Activated naive CD8-positive, alpha-beta T cell treated with anti-CD3 and anti-CD28 coated beads, Interleukin-2, amount 10 ng/mL, durations not matched to agents 7 days and 5 days (primary cell): ENCODE measurements around the gene ZGLP1. TPM values are rescaled to one million over a fixed set of nuclear protein-coding genes. Genes with fewer than 3 reads are reported as not detected.
"Not testable (repeated sequence)": the region's sequence is repeated elsewhere in the genome, so short reads cannot be mapped to it uniquely, and the experiment has no call there.

ENCODE experiments used
- ATAC-seq: fragments of 150-1000 bp; cut with Tn5 transposase; one replicate; pipeline ENCODE4 v1.10.0; 2021; ENCODE audit warnings: low read depth, moderate library complexity
- POLR2A ChIA-PET: fragments of 350-600 bp; sonication (Branson Sonifier 250); formaldehyde crosslinking; loops from one replicate; lab custom pipeline; 2021; ENCODE audit warnings: antibody characterized with exemption; lab: Charles Lee
- DNase-seq: peaks from one replicate; pipeline ENCODE4 v3.0.0; 2021
- H3K27ac Mint-ChIP-seq: one replicate; pipeline ENCODE4 v1.8.0; 2022; ENCODE audit warnings: mild to moderate bottlenecking, mixed read lengths
- H3K27me3 Mint-ChIP-seq: one replicate; pipeline ENCODE4 v1.8.0; 2022; ENCODE audit warnings: mild to moderate bottlenecking, moderate library complexity, mixed read lengths
- H3K36me3 Mint-ChIP-seq: one replicate; pipeline ENCODE4 v1.8.0; 2021; ENCODE audit warnings: mild to moderate bottlenecking, mixed read lengths
- H3K4me1 Mint-ChIP-seq: one replicate; pipeline ENCODE4 v1.8.0; 2021; ENCODE audit warnings: mixed read lengths
- H3K4me3 Mint-ChIP-seq: one replicate; pipeline ENCODE4 v1.8.0; 2022; ENCODE audit warnings: mild to moderate bottlenecking, moderate library complexity, mixed read lengths
- H3K9me3 Mint-ChIP-seq: one replicate; pipeline ENCODE4 v1.8.0; 2021; ENCODE audit warnings: mixed read lengths
- total RNA-seq, 2 experiments: library from RNA; stranded (reverse); gene quantifications; one replicate each; pipeline ENCODE4 v1.2.3, GENCODE V29; 2021

The ZGLP1 gene
- total RNA-seq, 2 experiments from 2014 or later, result 3.9 to 5.0 TPM

DNA sequence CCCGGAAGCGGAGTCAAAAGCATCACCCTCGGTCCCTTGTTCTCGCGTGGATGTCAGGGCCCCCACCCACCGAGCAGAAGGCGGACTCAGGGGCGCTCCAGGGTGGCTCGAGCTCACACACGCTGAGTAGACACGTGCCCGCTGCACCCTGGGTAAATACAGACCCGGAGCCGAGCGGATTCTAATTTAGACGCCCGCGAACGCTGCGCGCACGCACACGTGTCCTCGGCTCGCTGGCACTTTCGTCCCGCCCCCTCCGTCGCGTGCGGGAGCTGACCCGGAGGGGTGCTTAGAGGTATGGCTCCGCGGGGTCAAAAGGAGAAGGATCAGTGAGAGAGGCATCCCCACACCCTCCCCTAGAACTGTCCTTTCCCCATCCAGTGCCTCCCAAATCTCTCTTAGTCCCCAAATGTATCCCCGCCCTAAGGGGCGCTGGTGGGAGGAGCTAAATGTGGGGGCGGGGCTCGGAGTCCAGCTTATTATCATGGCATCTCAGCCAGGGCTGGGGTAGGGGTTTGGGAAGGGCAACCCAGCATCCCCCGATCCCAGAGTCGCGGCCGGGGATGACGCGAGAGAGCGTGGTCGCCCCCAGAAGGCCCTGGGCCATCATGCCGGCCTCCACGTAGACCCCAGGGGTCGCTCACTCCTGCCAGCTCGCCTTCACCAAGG, 20.3 kb downstream of the ZGLP1 start:
- Mint-ChIP-seq H3K9me3 (peaks cover 3% of the 10 kb centered on the region), H3K27me3 (peaks cover 62% of the 10 kb centered on the region), H3K36me3 (peaks cover 16% of the 10 kb centered on the region), H3K4me3 (peak overlapping the region; percentile 77), H3K4me1 (peaks cover 54% of the 10 kb centered on the region), H3K27ac (no peak overlapping the region)
- POLR2A ChIA-PET, result interaction anchor here (0.6 to 5.0 kb wide), 8 partner anchors 11 to 131 kb away, joined by 3 to 60 read pairs (median 4); partner anchors contain the start of genes ICAM1 and RAVER1
- peak; percentile 28 for ATAC-seq
- peak; percentile 72 for DNase-seq

DNA sequence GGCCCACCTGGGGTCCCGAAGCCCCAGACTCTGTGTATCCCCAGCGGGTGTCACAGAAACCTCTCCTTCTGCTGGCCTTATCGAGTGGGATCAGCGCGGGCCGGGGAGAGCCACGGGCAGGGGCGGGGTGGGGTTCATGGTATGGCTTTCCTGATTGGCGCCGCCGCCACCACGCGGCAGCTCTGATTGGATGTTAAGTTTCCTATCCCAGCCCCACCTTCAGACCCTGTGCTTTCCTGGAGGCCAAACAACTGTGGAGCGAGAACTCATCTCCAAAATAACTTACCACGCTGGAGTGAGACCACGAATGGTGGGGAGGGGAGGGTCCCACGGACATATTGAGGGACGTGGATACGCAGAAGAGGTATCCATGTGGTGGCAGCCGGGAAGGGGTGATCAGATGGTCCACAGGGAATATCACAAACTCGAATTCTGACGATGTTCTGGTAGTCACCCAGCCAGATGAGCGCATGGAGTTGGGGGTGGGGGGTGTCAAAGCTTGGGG, 20.9 kb downstream of the ZGLP1 start:
- Mint-ChIP-seq H3K4me1 (peaks cover 54% of the 10 kb centered on the region), H3K9me3 (peaks cover 3% of the 10 kb centered on the region), H3K27me3 (peaks cover 57% of the 10 kb centered on the region), H3K27ac (peak overlapping the region; percentile 62), H3K36me3 (peaks cover 21% of the 10 kb centered on the region), H3K4me3 (peak overlapping the region; percentile 77)
- DNase-seq, result no peak
- POLR2A ChIA-PET, result interaction anchor here (0.6 to 5.0 kb wide), 5 partner anchors 11 to 132 kb away, joined by 3 to 60 read pairs (median 4); partner anchors contain the start of genes ICAM1 and RAVER1
- ATAC-seq, result no peak

DNA sequence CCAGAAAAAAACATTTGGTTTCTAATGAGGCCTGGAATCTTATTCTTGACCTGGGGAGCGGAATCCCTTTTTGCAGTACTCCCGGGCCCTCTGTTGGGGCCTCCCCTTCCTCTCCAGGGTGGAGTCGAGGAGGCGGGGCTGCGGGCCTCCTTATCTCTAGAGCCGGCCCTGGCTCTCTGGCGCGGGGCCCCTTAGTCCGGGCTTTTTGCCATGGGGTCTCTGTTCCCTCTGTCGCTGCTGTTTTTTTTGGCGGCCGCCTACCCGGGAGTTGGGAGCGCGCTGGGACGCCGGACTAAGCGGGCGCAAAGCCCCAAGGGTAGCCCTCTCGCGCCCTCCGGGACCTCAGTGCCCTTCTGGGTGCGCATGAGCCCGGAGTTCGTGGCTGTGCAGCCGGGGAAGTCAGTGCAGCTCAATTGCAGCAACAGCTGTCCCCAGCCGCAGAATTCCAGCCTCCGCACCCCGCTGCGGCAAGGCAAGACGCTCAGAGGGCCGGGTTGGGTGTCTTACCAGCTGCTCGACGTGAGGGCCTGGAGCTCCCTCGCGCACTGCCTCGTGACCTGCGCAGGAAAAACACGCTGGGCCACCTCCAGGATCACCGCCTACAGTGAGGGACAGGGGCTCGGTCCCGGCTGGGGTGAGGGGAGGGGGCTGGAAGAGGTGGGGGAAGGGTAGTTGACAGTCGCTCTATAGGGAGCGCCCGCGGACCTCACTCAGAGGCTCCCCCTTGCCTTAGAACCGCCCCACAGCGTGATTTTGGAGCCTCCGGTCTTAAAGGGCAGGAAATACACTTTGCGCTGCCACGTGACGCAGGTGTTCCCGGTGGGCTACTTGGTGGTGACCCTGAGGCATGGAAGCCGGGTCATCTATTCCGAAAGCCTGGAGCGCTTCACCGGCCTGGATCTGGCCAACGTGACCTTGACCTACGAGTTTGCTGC, 22.5 kb downstream of the ZGLP1 start, which contains the start of gene ICAM4:
ICAM4 (plus strand) TSS at position 153 of the 935 bp plus-strand sequence; CDS start at position 211, 58 bp downstream.
- no peaks in the 10 kb centered on the region for H3K9me3 Mint-ChIP-seq
- peak; percentile 65 for ATAC-seq
- DNase-seq, result peak; percentile 72
- peak within 1 kb of the TSS; percentile 75 for H3K4me3 Mint-ChIP-seq
- H3K36me3 Mint-ChIP-seq, result peaks cover 18% of the 10 kb centered on the region
- peaks cover 41% of the 10 kb centered on the region for H3K27me3 Mint-ChIP-seq
- H3K27ac Mint-ChIP-seq, result peak within 1 kb of the TSS; percentile 42
- peaks cover 47% of the 10 kb centered on the region for H3K4me1 Mint-ChIP-seq
- POLR2A ChIA-PET, result interaction anchor here (0.7 to 3.1 kb wide), 6 partner anchors 9 to 131 kb away, joined by 3 to 49 read pairs (median 4); partner anchors contain the start of genes ICAM1 and RAVER1

DNA sequence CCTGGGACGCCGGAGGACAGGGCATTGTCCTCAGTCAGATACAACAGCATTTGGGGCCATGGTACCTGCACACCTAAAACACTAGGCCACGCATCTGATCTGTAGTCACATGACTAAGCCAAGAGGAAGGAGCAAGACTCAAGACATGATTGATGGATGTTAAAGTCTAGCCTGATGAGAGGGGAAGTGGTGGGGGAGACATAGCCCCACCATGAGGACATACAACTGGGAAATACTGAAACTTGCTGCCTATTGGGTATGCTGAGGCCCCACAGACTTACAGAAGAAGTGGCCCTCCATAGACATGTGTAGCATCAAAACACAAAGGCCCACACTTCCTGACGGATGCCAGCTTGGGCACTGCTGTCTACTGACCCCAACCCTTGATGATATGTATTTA, 24.2 kb downstream of the ZGLP1 start:
- Mint-ChIP-seq H3K4me1 (peaks cover 36% of the 10 kb centered on the region), H3K9me3 (no peaks in the 10 kb centered on the region), H3K4me3 (no peak overlapping the region), H3K27ac (peak overlapping the region; percentile 5), H3K27me3 (peaks cover 24% of the 10 kb centered on the region), H3K36me3 (peaks cover 19% of the 10 kb centered on the region)
- no peak for DNase-seq
- no peak for ATAC-seq
- POLR2A ChIA-PET, result interaction anchor here (0.5 to 3.1 kb wide), 3 partner anchors 9 to 95 kb away, joined by 3 to 49 read pairs (median 4); partner anchors contain the start of genes ICAM1 and TYK2

DNA sequence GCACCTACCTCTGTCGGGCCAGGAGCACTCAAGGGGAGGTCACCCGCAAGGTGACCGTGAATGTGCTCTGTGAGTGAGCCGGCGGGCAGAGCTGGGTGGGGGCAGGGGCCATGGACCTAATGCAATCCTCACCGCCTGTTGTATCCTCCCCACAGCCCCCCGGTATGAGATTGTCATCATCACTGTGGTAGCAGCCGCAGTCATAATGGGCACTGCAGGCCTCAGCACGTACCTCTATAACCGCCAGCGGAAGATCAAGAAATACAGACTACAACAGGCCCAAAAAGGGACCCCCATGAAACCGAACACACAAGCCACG, 24.7 kb downstream of the ZGLP1 start:
- Mint-ChIP-seq H3K4me1 (peaks cover 35% of the 10 kb centered on the region), H3K27me3 (peaks cover 20% of the 10 kb centered on the region), H3K9me3 (no peaks in the 10 kb centered on the region), H3K36me3 (peaks cover 19% of the 10 kb centered on the region), H3K27ac (no peak overlapping the region), H3K4me3 (no peak overlapping the region)
- DNase-seq (no peak), ATAC-seq (no peak)
- POLR2A ChIA-PET, result interaction anchor here (1.4 to 3.1 kb wide), 3 partner anchors 14 to 95 kb away, joined by 4 to 49 read pairs (median 7); partner anchors contain the start of genes ICAM1 and TYK2

DNA sequence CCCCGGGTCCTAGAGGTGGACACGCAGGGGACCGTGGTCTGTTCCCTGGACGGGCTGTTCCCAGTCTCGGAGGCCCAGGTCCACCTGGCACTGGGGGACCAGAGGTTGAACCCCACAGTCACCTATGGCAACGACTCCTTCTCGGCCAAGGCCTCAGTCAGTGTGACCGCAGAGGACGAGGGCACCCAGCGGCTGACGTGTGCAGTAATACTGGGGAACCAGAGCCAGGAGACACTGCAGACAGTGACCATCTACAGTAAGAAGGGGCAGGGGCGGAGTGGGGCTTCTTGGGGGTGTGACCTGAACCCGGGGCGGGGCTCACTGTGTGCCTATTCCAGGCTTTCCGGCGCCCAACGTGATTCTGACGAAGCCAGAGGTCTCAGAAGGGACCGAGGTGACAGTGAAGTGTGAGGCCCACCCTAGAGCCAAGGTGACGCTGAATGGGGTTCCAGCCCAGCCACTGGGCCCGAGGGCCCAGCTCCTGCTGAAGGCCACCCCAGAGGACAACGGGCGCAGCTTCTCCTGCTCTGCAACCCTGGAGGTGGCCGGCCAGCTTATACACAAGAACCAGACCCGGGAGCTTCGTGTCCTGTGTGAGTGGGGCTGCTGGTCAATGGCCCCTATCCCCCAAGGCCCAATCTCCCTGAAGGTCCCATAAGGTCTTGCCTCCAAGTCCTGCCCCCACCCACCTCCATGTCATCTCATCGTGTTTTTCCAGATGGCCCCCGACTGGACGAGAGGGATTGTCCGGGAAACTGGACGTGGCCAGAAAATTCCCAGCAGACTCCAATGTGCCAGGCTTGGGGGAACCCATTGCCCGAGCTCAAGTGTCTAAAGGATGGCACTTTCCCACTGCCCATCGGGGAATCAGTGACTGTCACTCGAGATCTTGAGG, 25.3 kb downstream of the ZGLP1 start:
- Mint-ChIP-seq H3K27me3 (peaks cover 18% of the 10 kb centered on the region), H3K9me3 (no peaks in the 10 kb centered on the region), H3K4me1 (peaks cover 37% of the 10 kb centered on the region), H3K4me3 (no peak overlapping the region), H3K36me3 (peaks cover 19% of the 10 kb centered on the region), H3K27ac (no peak overlapping the region)
- POLR2A ChIA-PET, result interaction anchor here (1.4 to 1.9 kb wide), 2 partner anchors 13 to 96 kb away, joined by 4 to 7 read pairs; partner anchors contain the start of genes ICAM1 and TYK2
- ATAC-seq (no peak), DNase-seq (no peak)

DNA sequence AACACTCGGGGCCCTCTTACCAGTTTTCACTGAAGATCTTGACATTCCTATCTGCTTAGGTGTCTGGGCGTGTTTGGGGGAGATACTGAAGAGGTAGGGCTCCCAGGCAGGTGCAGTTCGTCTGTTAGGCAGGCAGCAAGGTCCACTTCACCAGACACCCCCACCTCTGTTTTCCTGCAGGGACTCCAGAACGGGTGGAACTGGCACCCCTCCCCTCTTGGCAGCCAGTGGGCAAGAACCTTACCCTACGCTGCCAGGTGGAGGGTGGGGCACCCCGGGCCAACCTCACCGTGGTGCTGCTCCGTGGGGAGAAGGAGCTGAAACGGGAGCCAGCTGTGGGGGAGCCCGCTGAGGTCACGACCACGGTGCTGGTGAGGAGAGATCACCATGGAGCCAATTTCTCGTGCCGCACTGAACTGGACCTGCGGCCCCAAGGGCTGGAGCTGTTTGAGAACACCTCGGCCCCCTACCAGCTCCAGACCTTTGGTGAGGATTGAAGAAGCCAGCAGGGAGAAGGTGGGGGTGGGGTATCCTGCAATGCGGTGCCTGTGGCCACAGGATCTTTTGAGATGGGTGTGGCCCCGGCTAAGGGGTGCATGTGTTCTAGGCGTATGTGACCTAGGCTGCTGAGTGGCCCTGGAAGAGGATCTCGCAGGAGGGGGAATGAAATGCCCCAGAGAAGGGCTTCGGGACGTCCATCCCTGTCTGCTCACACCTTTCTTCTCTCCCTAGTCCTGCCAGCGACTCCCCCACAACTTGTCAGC, 26.1 kb downstream of the ZGLP1 start:
- H3K4me1 Mint-ChIP-seq, result peaks cover 33% of the 10 kb centered on the region
- H3K9me3 Mint-ChIP-seq, result no peaks in the 10 kb centered on the region
- peaks cover 10% of the 10 kb centered on the region for H3K27me3 Mint-ChIP-seq
- H3K36me3 Mint-ChIP-seq, result peaks cover 22% of the 10 kb centered on the region
- POLR2A ChIA-PET, result interaction anchor here (1.9 kb wide), 1 partner anchor 12 kb away, joined by 7 read pairs; the partner anchor contains the start of gene ICAM1
- no peak overlapping the region for H3K4me3 Mint-ChIP-seq
- H3K27ac Mint-ChIP-seq, result no peak overlapping the region
- no peak for DNase-seq
- ATAC-seq, result no peak

DNA sequence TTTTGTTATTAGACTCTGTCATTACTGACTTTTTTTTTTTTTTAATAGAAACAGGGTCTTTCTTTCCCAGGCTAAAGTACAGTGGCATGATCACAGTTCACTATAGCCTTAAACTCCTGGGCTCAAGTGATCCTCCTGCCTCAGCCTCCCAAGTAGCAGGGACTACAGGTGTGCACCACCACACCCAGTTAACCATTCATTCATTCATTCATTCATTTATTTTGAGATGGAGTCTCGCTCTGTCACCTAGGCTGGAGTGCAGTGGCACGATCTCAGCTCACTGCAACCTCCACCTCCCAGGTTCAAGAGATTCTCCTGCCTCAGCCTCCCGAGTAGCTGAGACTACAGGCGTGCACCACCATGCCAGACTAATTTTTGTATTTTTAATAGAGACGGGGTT, 27.6 kb downstream of the ZGLP1 start:
- H3K9me3 Mint-ChIP-seq, DNase-seq, ATAC-seq, H3K27me3 Mint-ChIP-seq, POLR2A ChIA-PET, H3K27ac Mint-ChIP-seq, H3K4me3 Mint-ChIP-seq: not testable (repeated sequence)
- H3K4me1 Mint-ChIP-seq, result peaks cover 29% of the 10 kb centered on the region
- peaks cover 23% of the 10 kb centered on the region for H3K36me3 Mint-ChIP-seq

DNA sequence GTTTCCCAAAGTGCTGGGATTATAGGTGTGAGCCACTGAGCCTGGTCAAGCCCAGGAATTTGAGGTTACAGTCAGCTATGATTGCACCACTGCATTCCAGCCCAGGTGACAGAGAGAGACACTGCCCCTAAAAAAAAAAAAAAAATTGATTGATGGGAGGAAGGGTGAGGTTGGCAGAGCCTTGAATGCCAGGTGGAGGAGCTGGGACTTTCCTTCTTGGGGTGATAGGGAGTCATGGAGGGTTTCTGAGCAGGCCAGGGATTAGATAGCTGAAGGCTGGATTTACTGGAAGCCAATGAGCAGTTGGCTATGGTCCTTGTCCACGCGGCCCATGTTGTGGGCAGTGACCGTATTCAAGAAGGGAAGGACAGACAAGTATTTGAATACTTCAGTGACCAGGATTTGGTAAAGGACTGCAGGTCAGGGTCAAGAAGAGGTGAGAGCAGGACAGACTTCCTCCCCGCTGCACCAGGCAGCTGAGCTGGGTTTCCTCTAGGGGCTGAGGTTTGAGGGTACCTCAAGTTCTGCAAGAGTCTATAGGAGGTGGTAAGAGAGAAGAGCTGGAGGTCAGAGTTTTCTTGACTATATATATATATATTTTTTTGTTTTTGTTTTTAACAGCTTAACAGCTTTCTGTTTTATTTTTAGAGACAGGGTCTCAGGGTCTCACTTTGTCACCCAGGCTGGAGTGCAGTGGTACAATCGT, 29.7 kb downstream of the ZGLP1 start:
- peak; percentile 66 for ATAC-seq
- Mint-ChIP-seq H3K27ac (peak overlapping the region; percentile 36), H3K36me3 (peaks cover 16% of the 10 kb centered on the region), H3K4me1 (peaks cover 11% of the 10 kb centered on the region), H3K4me3 (peak overlapping the region; percentile 7), H3K27me3 (no peaks in the 10 kb centered on the region), H3K9me3 (no peaks in the 10 kb centered on the region)
- no peak for DNase-seq
- POLR2A ChIA-PET, result interaction anchor here (0.6 to 2.5 kb wide), 5 partner anchors 9 to 148 kb away, joined by 3 to 26 read pairs (median 3); partner anchors contain the start of gene ICAM1

DNA sequence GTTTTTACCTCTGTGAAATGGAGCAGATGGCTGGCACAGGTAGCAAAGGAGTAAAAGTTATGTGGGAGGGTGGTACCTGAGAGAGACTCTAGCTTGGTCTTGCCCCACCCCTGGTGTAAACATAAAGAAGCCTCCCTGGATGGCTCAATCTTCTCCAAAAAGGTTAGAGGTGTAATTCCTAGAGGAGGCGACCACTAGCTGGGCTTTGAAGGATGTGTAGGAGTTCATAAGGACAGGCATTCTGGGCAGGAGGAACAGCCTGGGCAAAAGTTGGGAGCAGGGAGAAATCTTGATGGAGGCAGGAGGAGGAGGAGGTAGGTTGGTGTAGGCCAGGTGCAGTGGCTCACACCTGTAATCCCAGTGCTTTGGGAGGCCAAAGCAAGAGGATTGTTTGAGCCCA, 30.7 kb downstream of the ZGLP1 start:
- Mint-ChIP-seq H3K27me3 (no peaks in the 10 kb centered on the region), H3K9me3 (no peaks in the 10 kb centered on the region), H3K4me3 (no peak overlapping the region), H3K36me3 (peaks cover 12% of the 10 kb centered on the region), H3K4me1 (peaks cover 13% of the 10 kb centered on the region), H3K27ac (peak overlapping the region; percentile 60)
- POLR2A ChIA-PET, result interaction anchor here (0.6 to 2.5 kb wide), 2 partner anchors 8 to 110 kb away, joined by 3 to 26 read pairs; partner anchors contain the start of gene ICAM1
- DNase-seq (no peak), ATAC-seq (no peak)
